ENCODE results near the gene PAPPA2.

PAPPA2 gene

GRCh38 chr1:176767714-176768136 lies 304.8 kb downstream of the PAPPA2 start:
- no peak for DNase-seq (ENCODE audit: low spot score)

GRCh38 chr1:176768532-176768931 lies 305.6 kb downstream of the PAPPA2 start:
- no peak for DNase-seq (ENCODE audit: low spot score)

GRCh38 chr1:176770066-176770465 lies 307.1 kb downstream of the PAPPA2 start:
- no peak for DNase-seq (ENCODE audit: low spot score)

- DNase-seq (ENCODE audit: low spot score) = no peak
These were observed 310.1 kb downstream of the PAPPA2 start for GRCh38 chr1:176773038-176773437.

- no peak for DNase-seq (ENCODE audit: low spot score)
These were observed 311.2 kb downstream of the PAPPA2 start for GRCh38 chr1:176774224-176774623.

GRCh38 chr1:176775378-176775777 lies 312.4 kb downstream of the PAPPA2 start:
- DNase-seq (ENCODE audit: low spot score) = no peak

GRCh38 chr1:176775996-176776395 lies 313.0 kb downstream of the PAPPA2 start:
- no peak for DNase-seq (ENCODE audit: low spot score)

- no peak for DNase-seq (ENCODE audit: low spot score)
These were observed 315.1 kb downstream of the PAPPA2 start for GRCh38 chr1:176778056-176778455.

GRCh38 chr1:176779992-176780328 lies 317.0 kb downstream of the PAPPA2 start:
- no peak for DNase-seq (ENCODE audit: low spot score)

GRCh38 chr1:176783309-176783708 lies 320.3 kb downstream of the PAPPA2 start:
- DNase-seq (ENCODE audit: low spot score) = no peak

GRCh38 chr1:176785056-176785455 lies 322.1 kb downstream of the PAPPA2 start:
- no peak for DNase-seq (ENCODE audit: low spot score)

- no peak for DNase-seq (ENCODE audit: low spot score)
These were observed 322.8 kb downstream of the PAPPA2 start for GRCh38 chr1:176785791-176786190.

GRCh38 chr1:176786274-176786673 lies 323.3 kb downstream of the PAPPA2 start:
- DNase-seq (ENCODE audit: low spot score) = no peak

- DNase-seq (ENCODE audit: low spot score) = no peak
These were observed 326.7 kb downstream of the PAPPA2 start for GRCh38 chr1:176789571-176790090.

- no peak for DNase-seq (ENCODE audit: low spot score)
These were observed 327.8 kb downstream of the PAPPA2 start for GRCh38 chr1:176790786-176791185.

- no peak for DNase-seq (ENCODE audit: low spot score)
These were observed 328.9 kb downstream of the PAPPA2 start for GRCh38 chr1:176791906-176792305.

GRCh38 chr1:176794897-176795508 lies 332.0 kb downstream of the PAPPA2 start:
- no peak for DNase-seq (ENCODE audit: low spot score)

- DNase-seq (ENCODE audit: low spot score) = no peak
These were observed 333.0 kb downstream of the PAPPA2 start for GRCh38 chr1:176795929-176796328.

- no peak for DNase-seq (ENCODE audit: low spot score)
These were observed 333.6 kb downstream of the PAPPA2 start for GRCh38 chr1:176796583-176796982.

GRCh38 chr1:176799327-176799726 lies 336.4 kb downstream of the PAPPA2 start:
- DNase-seq (ENCODE audit: low spot score) = no peak

- DNase-seq (ENCODE audit: low spot score) = no peak
These were observed 338.1 kb downstream of the PAPPA2 start for GRCh38 chr1:176800978-176801513.

GRCh38 chr1:176801514-176802020 lies 338.6 kb downstream of the PAPPA2 start:
- no peak for DNase-seq (ENCODE audit: low spot score)

GRCh38 chr1:176802316-176802715 lies 339.3 kb downstream of the PAPPA2 start:
- DNase-seq (ENCODE audit: low spot score) = no peak

- no peak for DNase-seq (ENCODE audit: low spot score)
These were observed 340.1 kb downstream of the PAPPA2 start for GRCh38 chr1:176803042-176803441.
